GM19238 (cell line): ENCODE results near the gene LRTM2.
A peak's percentile ranks its signal among the peaks of the same experiment; 100 is the strongest.

Experiments used
- DNase-seq: peaks from one replicate; pipeline ENCODE4 v3.0.0; 2011; ENCODE audit warnings: low spot score; ENCODE audit not compliant: insufficient read length

LRTM2 gene

GRCh38 chr12:1797991-1798640, 22.2 kb upstream of the LRTM2 start:
- no peak for DNase-seq

GRCh38 chr12:1798641-1799020, 21.7 kb upstream of the LRTM2 start:
- no peak for DNase-seq

GRCh38 chr12:1799051-1799881, 21.1 kb upstream of the LRTM2 start:
- no peak for DNase-seq

- no peak for DNase-seq
These were observed 20.4 kb upstream of the LRTM2 start for GRCh38 chr12:1799882-1800400.

GRCh38 chr12:1800401-1801302, 19.7 kb upstream of the LRTM2 start:
- no peak for DNase-seq

GRCh38 chr12:1801303-1801975, 18.9 kb upstream of the LRTM2 start:
- no peak for DNase-seq

- no peak for DNase-seq
These were observed 16.6 kb upstream of the LRTM2 start for GRCh38 chr12:1803736-1804135.

GRCh38 chr12:1804545-1805332, 15.6 kb upstream of the LRTM2 start:
- DNase-seq, result peak; percentile 95

GRCh38 chr12:1805441-1806081, 14.8 kb upstream of the LRTM2 start:
- no peak for DNase-seq

GRCh38 chr12:1806301-1807086, 13.9 kb upstream of the LRTM2 start:
- no peak for DNase-seq

- no peak for DNase-seq
These were observed 13.1 kb upstream of the LRTM2 start for GRCh38 chr12:1807087-1807860.

GRCh38 chr12:1808036-1808797, 12.1 kb upstream of the LRTM2 start:
- DNase-seq, result no peak

- no peak for DNase-seq
These were observed 11.4 kb upstream of the LRTM2 start for GRCh38 chr12:1808798-1809480.

GRCh38 chr12:1809591-1810190, 10.7 kb upstream of the LRTM2 start:
- no peak for DNase-seq

GRCh38 chr12:1810201-1810930, 10.0 kb upstream of the LRTM2 start:
- DNase-seq, result no peak

- DNase-seq, result no peak
These were observed 9.5 kb upstream of the LRTM2 start for GRCh38 chr12:1810931-1811280.
